Activated T-cell treated with anti-CD3 and anti-CD28 coated beads for 4 hours (primary cell): ENCODE results near the gene TBX1.

Experiments
- DNase-seq: peaks from one replicate; pipeline ENCODE4 v3.0.0-alpha.2; 2020

The TBX1 gene

DNA sequence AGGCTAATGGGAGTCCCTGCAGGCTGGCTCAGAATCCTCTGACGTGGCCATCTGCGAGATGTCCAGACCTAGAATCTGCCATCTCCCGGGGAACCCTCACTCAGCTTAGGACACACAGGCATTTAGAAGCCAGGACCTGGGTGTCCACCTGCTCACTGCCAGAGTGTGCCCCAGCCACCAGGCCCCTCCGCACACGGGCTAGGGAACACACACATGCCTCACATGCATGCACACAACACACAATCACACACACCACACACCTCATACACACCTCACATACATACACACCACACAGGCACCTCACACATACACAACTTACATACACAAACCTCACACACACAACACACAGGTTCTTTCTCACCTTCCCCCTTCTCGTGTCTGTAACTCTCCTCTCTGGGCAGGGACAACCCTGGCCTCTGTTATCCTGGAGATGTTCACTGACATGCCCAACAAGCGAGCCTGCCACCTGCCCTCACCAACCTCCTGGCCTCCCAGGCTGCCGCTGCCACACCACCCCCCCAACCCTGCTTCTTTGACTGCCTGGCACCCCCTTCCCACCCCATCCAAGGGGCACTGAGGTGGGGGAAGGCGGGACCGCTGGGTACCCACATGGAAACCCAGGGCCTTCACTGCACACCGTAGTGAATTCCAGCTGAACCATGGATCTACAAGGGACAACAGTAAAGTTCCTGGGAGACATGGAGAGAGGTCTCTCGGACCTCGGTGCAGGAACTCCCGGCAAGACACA, 56.0 kb downstream of the TBX1 start:
- no peak for DNase-seq
